ENCODE measurements around the gene PHF20.
"Not testable (repeated sequence)": the region's sequence is repeated elsewhere in the genome, so short reads cannot be mapped to it uniquely, and the experiment has no call there.

PHF20 gene

DNA sequence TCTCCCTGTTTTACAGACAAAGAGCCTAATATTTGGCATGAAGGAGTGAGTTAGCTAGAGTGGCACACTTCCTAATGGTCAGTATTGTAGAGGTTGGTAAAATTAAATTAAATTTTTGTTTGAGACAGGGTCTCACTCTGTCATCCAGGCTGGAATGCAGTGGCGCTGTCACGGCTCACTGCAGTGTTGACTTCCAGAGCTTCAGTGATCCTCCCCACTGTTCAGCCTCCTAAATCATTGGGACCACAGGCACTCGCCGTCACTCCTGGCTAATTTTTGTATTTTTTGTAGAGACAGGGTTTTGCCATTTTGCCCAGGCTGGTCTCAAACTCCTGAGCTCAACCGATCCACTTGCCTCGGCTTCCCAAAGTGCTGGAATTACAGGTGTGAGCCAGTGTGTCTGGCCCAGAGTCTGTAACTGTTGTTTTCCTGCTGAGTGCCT, 111.5 kb downstream of the PHF20 start:
- H3K4me3 ChIP-seq (ENCODE audit: low read depth, low read length), result no peak overlapping the region

- no peak overlapping the region for H3K4me3 ChIP-seq (ENCODE audit: low read depth, low read length)
Measured at GRCh38 chr20:35883778-35884540, 112.1 kb downstream of the PHF20 start.

DNA sequence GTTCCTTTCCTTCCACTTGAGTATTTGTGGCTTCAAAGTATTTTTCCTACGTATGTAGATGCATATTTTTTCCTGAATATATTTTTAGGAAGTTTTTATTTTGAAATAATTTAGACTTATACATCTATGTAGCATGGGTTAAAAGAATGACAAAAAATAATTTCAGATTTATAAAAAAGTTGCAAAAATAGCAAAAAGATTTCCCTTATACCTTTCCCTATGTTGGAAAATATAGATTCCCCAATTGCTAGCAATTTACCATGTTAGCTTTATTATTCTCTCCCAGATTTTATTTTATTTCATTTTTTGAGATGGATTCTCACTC, 112.7 kb downstream of the PHF20 start:
- H3K4me3 ChIP-seq (ENCODE audit: low read depth, low read length), result no peak overlapping the region

- no peak overlapping the region for H3K4me3 ChIP-seq (ENCODE audit: low read depth, low read length)
Measured at GRCh38 chr20:35885212-35885611, 113.4 kb downstream of the PHF20 start.

DNA sequence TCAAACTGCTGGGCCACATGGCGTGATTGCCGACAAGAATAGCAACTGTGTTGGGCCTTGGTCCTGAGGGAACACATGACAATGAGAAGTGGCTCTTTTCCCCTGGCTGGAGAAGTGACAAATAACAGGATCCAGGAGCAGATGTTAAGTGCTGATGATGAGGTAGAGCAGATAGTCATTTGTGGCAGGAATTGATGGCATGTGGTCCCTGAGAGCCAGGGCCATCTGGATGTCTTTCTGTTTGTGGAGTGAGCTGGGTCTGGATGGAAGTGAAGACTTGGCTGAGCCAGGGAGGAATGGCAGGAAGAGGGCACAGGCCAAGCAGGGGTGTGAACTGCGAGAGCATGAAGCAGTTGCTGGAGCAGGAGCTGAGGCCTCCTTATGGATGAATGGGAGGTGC, 114.7 kb downstream of the PHF20 start:
- H3K4me3 ChIP-seq (ENCODE audit: low read depth, low read length), result no peak overlapping the region

GRCh38 chr20:35887393-35888064, 115.7 kb downstream of the PHF20 start:
- H3K4me3 ChIP-seq (ENCODE audit: low read depth, low read length), result no peak overlapping the region

DNA sequence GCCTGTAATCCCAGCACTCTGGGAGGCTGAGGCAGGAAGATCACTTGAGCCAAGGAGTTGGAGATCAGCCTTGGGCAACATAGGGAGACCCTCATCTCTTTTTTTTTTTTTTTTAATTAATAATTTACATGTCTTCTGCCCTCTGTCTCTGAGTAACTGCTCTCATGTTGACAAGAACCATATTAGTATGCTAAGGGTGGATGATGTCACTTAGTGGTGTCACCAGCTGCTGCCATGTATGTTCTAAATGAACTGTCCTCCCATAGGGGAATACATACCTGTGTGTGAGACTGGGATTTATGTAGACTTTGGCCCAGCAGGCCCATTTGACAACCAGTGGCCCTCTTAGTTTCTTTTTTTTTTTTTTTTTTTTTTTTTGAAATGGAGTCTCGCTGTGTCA, 116.8 kb downstream of the PHF20 start:
- no peak overlapping the region for H3K4me3 ChIP-seq (ENCODE audit: low read depth, low read length)

- H3K4me3 ChIP-seq (ENCODE audit: low read depth, low read length), result no peak overlapping the region
Measured at GRCh38 chr20:35891375-35891774, 119.6 kb downstream of the PHF20 start.

DNA sequence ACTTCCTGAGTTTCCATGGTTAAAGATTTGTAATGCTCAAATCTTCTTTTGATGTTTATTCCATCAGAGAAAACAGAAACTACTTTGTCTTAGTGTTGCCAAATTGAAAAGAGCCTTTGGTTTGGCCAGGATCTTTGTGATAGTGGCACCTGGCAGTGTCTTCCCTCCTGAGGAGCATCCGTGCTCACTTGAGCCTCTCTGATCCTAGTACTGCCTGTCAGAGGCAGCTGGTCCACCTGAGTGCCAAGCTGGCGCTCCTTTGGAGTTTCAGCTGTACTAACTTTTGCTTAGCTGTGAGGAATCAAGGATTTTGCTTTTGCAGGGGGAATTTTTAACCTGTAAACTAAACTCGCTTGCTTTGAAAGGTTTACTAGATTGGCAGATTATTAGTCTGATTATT, 121.1 kb downstream of the PHF20 start:
- H3K4me3 ChIP-seq (ENCODE audit: low read depth, low read length), result no peak overlapping the region

DNA sequence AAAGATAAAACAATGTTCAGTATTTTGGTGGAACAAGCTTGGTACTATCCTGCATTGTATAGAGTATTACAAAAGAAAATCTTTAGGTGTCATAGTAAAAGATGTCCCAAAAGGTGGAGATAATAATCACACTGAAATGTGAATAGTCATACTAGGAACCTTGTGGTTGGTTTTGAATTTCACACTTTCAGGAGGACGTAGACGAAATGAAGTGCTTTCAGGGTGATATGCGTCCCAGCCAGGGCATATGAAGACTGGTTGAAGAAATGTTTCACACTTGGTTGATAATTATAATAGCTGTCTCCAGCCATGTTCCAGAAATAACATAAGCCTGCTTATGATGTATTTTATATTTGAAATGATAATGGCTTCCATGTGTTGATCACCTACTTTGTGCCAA, 122.1 kb downstream of the PHF20 start:
- no peak overlapping the region for H3K4me3 ChIP-seq (ENCODE audit: low read depth, low read length)

GRCh38 chr20:35895516-35895915, 123.7 kb downstream of the PHF20 start:
- H3K4me3 ChIP-seq (ENCODE audit: low read depth, low read length), result not testable (repeated sequence)

GRCh38 chr20:35899064-35899463, 127.2 kb downstream of the PHF20 start:
- H3K4me3 ChIP-seq (ENCODE audit: low read depth, low read length), result no peak overlapping the region

DNA sequence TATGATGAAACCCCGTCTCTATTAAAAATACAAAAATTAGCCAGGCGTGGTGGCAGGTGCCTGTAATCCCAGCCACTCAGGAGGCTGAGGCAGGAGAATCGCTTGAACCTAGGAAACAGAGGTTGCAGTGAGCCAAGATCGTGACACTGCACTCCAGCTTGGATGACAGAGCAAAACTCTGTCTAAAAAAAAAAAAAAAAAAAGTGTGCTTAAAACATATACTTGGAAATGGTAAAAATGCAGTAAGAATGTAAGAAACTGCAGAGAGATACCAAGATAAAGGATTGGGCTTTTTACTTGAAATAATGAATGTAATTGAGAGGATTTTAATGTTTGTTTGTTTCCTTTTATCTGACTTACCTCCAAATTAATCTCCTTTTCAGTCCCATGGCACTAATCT, 129.4 kb downstream of the PHF20 start:
- not testable (repeated sequence) for H3K4me3 ChIP-seq (ENCODE audit: low read depth, low read length)

DNA sequence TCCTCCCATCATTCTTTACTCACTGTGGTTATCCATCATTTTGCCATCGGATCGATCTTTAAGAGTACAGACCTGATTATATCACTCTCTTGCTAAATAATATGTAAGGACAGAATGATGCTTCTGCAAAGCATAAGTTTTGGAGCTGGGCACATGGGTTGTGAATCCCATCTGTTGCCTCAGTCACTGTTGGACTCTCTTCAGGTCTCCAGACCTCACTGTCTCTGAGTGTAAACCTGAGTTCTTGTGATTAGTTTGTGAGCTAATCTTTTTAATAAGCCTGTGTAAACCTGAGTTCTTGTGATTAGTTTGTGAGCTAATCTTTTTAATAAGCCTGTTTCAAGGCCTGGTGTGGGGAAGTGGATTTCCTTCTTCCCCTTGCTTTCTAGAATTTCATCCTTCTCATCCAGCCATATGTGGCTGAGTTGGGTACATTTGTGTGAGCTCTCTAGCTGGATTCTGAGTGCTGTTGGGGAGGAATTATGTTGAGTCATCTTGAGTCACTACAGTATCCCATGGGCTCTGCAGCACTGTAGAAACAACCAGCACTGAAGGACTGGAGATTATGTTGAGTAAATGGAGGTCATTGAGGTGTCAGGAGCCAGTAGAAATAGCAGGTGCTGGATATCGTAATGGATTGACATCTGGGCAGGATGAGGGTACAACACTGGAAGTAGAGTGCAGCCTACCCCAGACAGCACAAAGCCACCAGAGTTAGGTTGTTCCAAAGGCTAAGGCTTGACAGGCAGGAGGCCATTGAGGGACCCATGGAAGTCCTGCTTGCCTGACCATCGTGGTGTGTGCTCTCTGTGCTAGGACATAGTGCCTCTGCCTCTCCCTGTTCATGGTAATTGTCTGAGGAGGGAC, 130.1 kb downstream of the PHF20 start:
- H3K4me3 ChIP-seq (ENCODE audit: low read depth, low read length), result no peak overlapping the region

- no peak overlapping the region for H3K4me3 ChIP-seq (ENCODE audit: low read depth, low read length)
Measured at GRCh38 chr20:35902545-35902941, 130.7 kb downstream of the PHF20 start.

- no peak overlapping the region for H3K4me3 ChIP-seq (ENCODE audit: low read depth, low read length)
Measured at GRCh38 chr20:35903843-35904242, 132.0 kb downstream of the PHF20 start.

- no peak overlapping the region for H3K4me3 ChIP-seq (ENCODE audit: low read depth, low read length)
Measured at GRCh38 chr20:35904982-35905663, 133.3 kb downstream of the PHF20 start.

DNA sequence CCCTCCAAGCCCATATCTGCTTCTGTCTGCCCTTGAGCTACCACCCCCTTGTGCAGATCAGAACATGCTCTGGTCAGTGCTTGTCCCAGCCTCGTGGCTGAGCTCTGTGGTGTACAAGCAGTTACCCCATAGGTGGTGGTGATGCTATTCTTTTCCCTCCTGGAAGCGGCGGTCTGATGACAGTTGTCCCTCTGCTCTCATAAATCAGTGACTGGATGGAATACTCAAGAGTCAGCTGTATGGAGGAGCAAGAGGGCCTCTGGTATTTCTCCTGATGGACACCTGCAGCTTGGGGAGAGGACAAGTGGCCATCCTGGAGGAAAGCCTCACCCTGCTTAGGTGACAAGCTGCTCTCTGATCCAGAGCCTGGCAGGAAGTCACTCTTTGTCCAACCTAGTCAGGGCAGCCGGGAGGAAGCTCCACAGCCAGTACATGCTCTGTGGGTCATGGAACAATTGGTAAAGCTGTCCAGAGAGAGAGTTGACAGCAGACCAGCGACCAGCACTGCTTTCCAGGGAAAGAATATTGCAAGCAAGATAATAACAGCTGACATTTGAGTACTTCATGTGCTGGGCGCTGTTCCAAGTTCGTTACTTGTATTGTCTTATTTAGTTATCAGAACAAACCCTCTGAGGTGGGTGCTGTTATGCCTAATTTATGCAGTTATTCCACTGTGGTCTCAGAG, 135.3 kb downstream of the PHF20 start:
- no peak overlapping the region for H3K4me3 ChIP-seq (ENCODE audit: low read depth, low read length)

- no peak overlapping the region for H3K4me3 ChIP-seq (ENCODE audit: low read depth, low read length)
Measured at GRCh38 chr20:35908007-35908406, 136.2 kb downstream of the PHF20 start.

GRCh38 chr20:35909176-35909575, 137.4 kb downstream of the PHF20 start:
- no peak overlapping the region for H3K4me3 ChIP-seq (ENCODE audit: low read depth, low read length)

DNA sequence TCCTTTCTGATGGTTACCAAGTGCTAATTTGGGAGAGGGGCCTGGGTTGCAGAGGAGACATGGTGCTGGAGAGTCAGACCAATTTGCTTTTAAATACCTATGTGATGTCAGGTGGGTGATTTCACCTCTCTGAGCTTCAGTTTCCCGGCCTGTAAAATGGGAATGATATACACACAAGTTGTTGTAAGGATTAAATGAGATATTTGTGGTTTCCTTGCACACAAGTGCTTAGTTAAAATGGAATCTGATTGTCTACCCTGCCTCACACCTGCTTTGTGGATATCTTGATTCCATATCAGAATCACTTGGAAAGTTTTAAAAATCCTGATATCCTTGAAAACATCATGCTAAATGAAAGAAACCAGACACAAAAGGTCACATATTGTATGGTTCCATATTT, 138.0 kb downstream of the PHF20 start:
- no peak overlapping the region for H3K4me3 ChIP-seq (ENCODE audit: low read depth, low read length)
